SK-N-SH (cell line): Measurements from ENCODE around the gene BCLAF1.
A peak's percentile ranks its signal among the peaks of the same experiment; 100 is the strongest.

Source experiments
- POLR2AphosphoS5 ChIP-seq: IDR thresholded peaks from 2 replicates; pipeline ENCODE4 v1.6.1; 2012; ENCODE audit warnings: low read depth, low read length
- SIN3A ChIP-seq: IDR thresholded peaks from 2 replicates; pipeline ENCODE4 v1.6.1; 2012; ENCODE audit warnings: low read depth, mild to moderate bottlenecking, low read length, moderate library complexity, borderline replicate concordance
- SMC3 ChIP-seq: IDR thresholded peaks from 2 replicates; pipeline ENCODE4 v1.6.1; 2012; ENCODE audit warnings: low read depth, low read length, improper control_type of control experiment
- TF ChIP-seq, protein P1 (sequence below): IDR thresholded peaks from 2 replicates; pipeline ENCODE4 v1.4.0; 2012; ENCODE audit warnings: low read depth, borderline replicate concordance
- TF ChIP-seq, protein P2 (sequence below): fragments of 200-600 bp; sonication (generic); IDR thresholded peaks from 2 replicates; pipeline ENCODE4 v1.6.1; 2017; ENCODE audit warnings: antibody characterized with exemption, mild to moderate bottlenecking, moderate library complexity

DNA sequence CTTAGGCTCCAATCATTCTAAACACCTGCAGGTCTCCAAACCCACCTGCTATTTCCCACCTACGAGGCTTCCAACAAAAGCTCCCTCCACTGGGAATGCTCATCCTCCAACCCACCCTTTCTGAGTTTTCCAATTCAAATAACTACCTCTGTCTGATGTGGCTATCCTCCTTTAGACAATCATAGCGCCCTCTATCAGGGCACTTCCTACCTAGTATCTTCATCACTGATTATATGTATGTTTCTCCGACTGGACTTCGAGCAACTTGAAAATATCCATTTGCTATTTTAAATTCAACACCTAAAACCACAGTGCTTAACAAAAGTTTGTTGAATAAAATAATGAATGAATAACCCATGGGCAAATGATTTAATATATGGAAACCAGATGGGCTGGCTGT is 80.9 kb downstream of the BCLAF1 start:
- TF ChIP-seq SMC3: no peak
- TF ChIP-seq, protein P1, sequence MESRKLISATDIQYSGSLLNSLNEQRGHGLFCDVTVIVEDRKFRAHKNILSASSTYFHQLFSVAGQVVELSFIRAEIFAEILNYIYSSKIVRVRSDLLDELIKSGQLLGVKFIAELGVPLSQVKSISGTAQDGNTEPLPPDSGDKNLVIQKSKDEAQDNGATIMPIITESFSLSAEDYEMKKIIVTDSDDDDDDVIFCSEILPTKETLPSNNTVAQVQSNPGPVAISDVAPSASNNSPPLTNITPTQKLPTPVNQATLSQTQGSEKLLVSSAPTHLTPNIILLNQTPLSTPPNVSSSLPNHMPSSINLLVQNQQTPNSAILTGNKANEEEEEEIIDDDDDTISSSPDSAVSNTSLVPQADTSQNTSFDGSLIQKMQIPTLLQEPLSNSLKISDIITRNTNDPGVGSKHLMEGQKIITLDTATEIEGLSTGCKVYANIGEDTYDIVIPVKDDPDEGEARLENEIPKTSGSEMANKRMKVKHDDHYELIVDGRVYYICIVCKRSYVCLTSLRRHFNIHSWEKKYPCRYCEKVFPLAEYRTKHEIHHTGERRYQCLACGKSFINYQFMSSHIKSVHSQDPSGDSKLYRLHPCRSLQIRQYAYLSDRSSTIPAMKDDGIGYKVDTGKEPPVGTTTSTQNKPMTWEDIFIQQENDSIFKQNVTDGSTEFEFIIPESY: no peak
- no peak for TF ChIP-seq POLR2AphosphoS5
- no peak for TF ChIP-seq SIN3A
- TF ChIP-seq, protein P2, sequence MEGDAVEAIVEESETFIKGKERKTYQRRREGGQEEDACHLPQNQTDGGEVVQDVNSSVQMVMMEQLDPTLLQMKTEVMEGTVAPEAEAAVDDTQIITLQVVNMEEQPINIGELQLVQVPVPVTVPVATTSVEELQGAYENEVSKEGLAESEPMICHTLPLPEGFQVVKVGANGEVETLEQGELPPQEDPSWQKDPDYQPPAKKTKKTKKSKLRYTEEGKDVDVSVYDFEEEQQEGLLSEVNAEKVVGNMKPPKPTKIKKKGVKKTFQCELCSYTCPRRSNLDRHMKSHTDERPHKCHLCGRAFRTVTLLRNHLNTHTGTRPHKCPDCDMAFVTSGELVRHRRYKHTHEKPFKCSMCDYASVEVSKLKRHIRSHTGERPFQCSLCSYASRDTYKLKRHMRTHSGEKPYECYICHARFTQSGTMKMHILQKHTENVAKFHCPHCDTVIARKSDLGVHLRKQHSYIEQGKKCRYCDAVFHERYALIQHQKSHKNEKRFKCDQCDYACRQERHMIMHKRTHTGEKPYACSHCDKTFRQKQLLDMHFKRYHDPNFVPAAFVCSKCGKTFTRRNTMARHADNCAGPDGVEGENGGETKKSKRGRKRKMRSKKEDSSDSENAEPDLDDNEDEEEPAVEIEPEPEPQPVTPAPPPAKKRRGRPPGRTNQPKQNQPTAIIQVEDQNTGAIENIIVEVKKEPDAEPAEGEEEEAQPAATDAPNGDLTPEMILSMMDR: 0 out of 2 replicates have a peak, but pooled peaks have one; percentile 18
